WERI-Rb-1 (cell line): ENCODE data around the gene ADORA3.
"Not testable (repeated sequence)": the region's sequence is repeated elsewhere in the genome, so short reads cannot be mapped to it uniquely, and the experiment has no call there.

Experiments
- DNase-seq: peaks from one replicate; pipeline ENCODE4 v3.0.0-alpha.2; 2020
- H3K27ac ChIP-seq: fragments of 250-450 bp; sonication (Bioruptor Pico); 2 replicates; pipeline ENCODE4 v1.5.1; 2020; ENCODE audit warnings: mild to moderate bottlenecking, moderate library complexity
- H3K27me3 ChIP-seq: fragments of 250-450 bp; sonication (Bioruptor Pico); 2 replicates; pipeline ENCODE4 v1.5.1; 2021; ENCODE audit warnings: mild to moderate bottlenecking, low read depth, moderate library complexity; ENCODE audit not compliant: insufficient read depth, severe bottlenecking
- H3K36me3 ChIP-seq: fragments of 250-450 bp; sonication (Bioruptor Pico); 2 replicates; pipeline ENCODE4 v1.5.1; 2020; ENCODE audit warnings: mild to moderate bottlenecking, moderate library complexity
- H3K4me3 ChIP-seq: 2 replicates; pipeline ENCODE4 v1.5.1; 2011; ENCODE audit warnings: low read depth, mild to moderate bottlenecking, control low read depth, low read length
- H3K9me3 ChIP-seq: fragments of 250-450 bp; sonication (Bioruptor Pico); 2 replicates; pipeline ENCODE4 v1.5.1; 2021; ENCODE audit warnings: mild to moderate bottlenecking, moderate library complexity; ENCODE audit not compliant: severe bottlenecking
- TF ChIP-seq, protein P1 (sequence below): IDR thresholded peaks from 2 replicates; pipeline ENCODE4 v1.5.1; 2011; ENCODE audit warnings: low read depth, mild to moderate bottlenecking, control low read depth, inconsistent platforms, low read length

ADORA3 gene

DNA sequence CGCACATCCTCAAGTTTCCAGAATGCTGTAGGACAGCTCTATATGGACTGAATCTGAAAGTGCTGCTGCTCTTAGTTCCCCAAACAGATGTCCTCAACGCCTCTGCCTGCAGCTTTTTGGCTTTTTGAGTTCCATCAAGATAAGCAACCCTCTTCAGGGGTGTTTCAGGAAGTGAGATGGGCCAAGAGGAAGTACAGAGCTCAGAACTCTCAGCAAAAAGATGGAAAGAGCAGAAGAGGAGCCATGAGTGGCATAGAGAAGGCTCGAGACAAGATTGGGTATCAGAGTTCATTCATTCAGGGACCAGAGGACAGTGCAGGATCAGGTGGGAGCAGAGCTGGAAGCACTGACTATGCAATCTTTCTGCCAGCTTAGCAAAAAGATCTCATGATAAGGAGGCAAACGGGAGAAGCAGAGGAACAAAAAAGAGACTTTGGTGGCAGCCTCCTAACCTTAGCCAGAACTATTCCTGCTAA lies at the start of gene ADORA3, which contains the start of gene TMIGD3:
ADORA3 (minus strand) TSS at position 49 of the 476 bp plus-strand sequence. CDS start 279 bp downstream, outside the sequence.
TMIGD3 (minus strand) TSS at position 49 of the 476 bp plus-strand sequence. CDS start 279 bp downstream, outside the sequence.
- TF ChIP-seq, protein P1, sequence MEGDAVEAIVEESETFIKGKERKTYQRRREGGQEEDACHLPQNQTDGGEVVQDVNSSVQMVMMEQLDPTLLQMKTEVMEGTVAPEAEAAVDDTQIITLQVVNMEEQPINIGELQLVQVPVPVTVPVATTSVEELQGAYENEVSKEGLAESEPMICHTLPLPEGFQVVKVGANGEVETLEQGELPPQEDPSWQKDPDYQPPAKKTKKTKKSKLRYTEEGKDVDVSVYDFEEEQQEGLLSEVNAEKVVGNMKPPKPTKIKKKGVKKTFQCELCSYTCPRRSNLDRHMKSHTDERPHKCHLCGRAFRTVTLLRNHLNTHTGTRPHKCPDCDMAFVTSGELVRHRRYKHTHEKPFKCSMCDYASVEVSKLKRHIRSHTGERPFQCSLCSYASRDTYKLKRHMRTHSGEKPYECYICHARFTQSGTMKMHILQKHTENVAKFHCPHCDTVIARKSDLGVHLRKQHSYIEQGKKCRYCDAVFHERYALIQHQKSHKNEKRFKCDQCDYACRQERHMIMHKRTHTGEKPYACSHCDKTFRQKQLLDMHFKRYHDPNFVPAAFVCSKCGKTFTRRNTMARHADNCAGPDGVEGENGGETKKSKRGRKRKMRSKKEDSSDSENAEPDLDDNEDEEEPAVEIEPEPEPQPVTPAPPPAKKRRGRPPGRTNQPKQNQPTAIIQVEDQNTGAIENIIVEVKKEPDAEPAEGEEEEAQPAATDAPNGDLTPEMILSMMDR = no peak
- Histone ChIP-seq H3K27ac (no peak within 1 kb of the TSS), H3K9me3 (no peaks in the 10 kb centered on the region), H3K4me3 (no peak within 1 kb of the TSS), H3K36me3 (no peaks in the 10 kb centered on the region), H3K27me3 (no peaks in the 10 kb centered on the region)
- DNase-seq = no peak

DNA sequence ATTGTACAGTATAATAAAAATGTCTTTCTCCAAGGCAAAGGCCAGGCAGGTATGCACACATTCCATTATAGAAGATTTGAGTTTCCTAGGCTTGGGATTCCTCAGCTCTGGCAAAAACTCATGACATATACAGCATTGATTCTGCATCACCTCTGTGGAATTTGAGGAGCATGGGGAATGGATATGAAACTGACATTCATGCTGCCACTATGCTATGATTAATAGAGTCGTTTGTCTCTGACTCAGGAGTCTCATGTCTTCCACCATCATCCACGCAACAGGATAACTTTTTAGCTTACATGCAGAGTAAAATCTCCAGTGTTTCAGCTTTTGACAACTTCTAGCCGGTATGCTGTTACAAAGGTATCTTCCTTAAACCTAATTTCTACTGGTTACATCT lies 49.8 kb upstream of the ADORA3 start:
- Histone ChIP-seq H3K9me3 (no peaks in the 10 kb centered on the region), H3K27ac (no peak overlapping the region)

DNA sequence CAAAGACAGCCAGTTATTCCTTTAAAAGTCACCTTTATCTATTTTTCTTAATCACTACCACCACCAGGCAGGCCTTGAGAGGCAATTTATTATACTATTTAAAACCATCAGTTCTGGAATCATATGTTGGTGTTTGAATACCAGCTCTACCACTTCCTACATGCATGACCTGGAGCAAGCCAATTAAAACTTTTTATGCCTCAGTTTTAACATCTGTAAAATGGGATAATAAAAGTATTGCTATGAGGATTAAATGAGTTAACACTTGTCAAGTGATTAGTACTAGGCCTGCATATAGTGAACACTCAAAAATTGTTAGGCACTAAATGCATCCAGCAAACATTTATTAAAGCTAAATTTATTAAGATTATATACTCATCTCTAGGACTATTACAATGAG lies 49.2 kb upstream of the ADORA3 start:
- DNase-seq = no peak
- no peaks in the 10 kb centered on the region for H3K9me3 ChIP-seq
- H3K36me3 ChIP-seq = no peaks in the 10 kb centered on the region
- TF ChIP-seq, protein P1 = no peak
- H3K27me3 ChIP-seq = no peaks in the 10 kb centered on the region
- no peak overlapping the region for H3K4me3 ChIP-seq
- no peak overlapping the region for H3K27ac ChIP-seq

More for the DNA sequence above, 49.8 kb upstream of the ADORA3 start:
- no peaks in the 10 kb centered on the region for H3K27me3 ChIP-seq
- TF ChIP-seq, protein P1 = no peak
- no peak for DNase-seq
- no peaks in the 10 kb centered on the region for H3K36me3 ChIP-seq
- H3K4me3 ChIP-seq = no peak overlapping the region

DNA sequence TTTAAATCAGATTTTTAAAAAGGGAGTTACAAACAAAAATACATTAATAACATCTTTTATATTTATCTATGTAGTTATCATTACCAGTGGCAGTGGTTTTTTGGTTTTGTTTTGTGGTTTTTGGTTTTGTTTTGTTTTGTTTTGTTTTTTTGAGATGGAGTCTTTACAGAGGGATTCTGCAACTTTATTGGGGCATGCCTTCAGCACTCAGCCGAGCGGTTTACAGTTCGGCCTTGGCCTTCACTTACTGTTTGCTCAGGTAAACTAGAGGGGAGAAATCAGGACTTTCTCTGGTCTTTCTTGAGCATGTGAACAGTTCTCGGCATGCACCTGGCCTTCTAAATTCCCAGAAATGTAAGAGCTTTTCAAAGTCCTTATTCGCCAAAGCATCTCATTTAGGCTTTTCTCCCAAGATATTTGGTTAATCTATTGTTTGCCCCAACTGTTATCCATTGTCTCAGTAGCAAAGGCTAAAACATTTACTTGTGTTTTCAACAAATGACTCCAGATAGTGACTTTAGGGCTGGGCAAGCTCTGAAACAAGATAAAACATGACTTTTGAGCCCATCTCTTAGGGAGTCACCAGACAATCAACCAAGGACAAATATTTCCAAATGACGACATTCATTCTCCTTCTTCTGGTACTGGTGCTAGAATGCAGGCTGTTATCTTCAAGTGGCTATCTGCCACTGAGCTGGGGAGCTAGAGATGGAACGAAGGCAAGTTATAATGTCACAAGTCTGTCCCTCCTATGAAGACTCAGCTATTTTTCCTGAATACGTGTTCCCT lies 48.4 kb upstream of the ADORA3 start:
- Histone ChIP-seq H3K27ac (no peak overlapping the region), H3K36me3 (no peaks in the 10 kb centered on the region), H3K4me3 (no peak overlapping the region), H3K9me3 (no peaks in the 10 kb centered on the region), H3K27me3 (no peaks in the 10 kb centered on the region)
- DNase-seq = no peak
- TF ChIP-seq, protein P1 = no peak

DNA sequence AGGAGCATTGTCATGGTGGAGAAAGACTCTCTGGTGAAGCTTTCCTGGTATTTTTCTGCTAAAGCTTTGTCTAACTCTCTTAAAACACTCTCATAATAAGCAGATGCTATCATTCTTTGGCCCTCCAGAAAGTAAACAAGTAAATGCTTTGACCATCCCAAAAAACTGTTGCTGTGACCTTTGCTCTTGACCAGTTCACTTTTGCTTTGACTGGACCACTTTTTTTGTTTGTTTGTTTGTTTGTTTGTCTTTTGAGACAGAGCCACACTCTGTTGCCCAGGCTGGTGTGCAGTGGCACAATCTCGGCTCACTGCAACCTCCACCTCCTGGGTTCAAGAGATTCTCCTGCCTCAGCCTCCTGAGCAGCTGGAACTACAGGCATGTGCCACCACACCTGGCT lies 44.4 kb upstream of the ADORA3 start:
- not testable (repeated sequence) for H3K4me3 ChIP-seq, H3K9me3 ChIP-seq, H3K36me3 ChIP-seq, H3K27me3 ChIP-seq, DNase-seq, H3K27ac ChIP-seq

DNA sequence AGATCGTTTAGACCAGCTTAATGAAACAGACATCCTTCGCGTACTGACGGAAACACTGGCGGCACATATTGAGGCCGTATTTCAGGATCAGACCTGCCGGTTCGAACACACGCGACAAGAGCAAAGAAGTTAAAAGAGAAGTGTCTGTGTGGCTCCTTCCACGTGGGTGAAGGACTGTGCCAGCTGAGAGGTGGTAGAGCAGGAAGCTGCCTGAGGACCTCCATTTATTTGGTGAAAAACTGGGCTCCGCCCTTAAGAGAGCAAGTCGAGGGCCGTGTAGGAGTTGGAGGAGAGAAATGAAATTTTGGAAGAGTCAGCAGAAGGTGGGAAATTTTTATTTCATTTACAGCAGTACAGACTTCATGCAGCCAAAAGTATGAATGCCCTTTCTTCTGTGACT lies 38.8 kb upstream of the ADORA3 start:
- TF ChIP-seq, protein P1 = no peak
- Histone ChIP-seq H3K9me3 (no peaks in the 10 kb centered on the region), H3K4me3 (no peak overlapping the region), H3K27ac (no peak overlapping the region), H3K36me3 (no peaks in the 10 kb centered on the region), H3K27me3 (no peaks in the 10 kb centered on the region)
- DNase-seq = no peak
